Measurements from ENCODE around the gene SNRNP27.

The SNRNP27 gene

GRCh38 chr2:69943843-69944525 lies 50.2 kb downstream of the SNRNP27 start (continued):
- no peak for TF ChIP-seq CSRNP3 (CRISPR knock-in tag; IDR thresholded peaks at IDR 0.05)
- TF ChIP-seq ARNTL (CRISPR knock-in tag; IDR thresholded peaks at IDR 0.05; ENCODE audit: borderline replicate concordance, low read depth), result no peak
- TF ChIP-seq ZC3H10 (CRISPR knock-in tag; IDR thresholded peaks at IDR 0.05), result no peak
- no peak for TF ChIP-seq ZNF70 (CRISPR knock-in tag; IDR thresholded peaks at IDR 0.05)
- no peak for TF ChIP-seq PPARA (CRISPR knock-in tag; IDR thresholded peaks at IDR 0.05; ENCODE audit: borderline replicate concordance)
- no peak for TF ChIP-seq TCF4 (CRISPR knock-in tag; IDR thresholded peaks at IDR 0.05; ENCODE audit: borderline replicate concordance)
- no peak for TF ChIP-seq SNAI2 (CRISPR knock-in tag; IDR thresholded peaks at IDR 0.05)
- TF ChIP-seq TOX (CRISPR knock-in tag; IDR thresholded peaks at IDR 0.05; ENCODE audit: borderline replicate concordance), result no peak
- TF ChIP-seq TSHZ2 (CRISPR knock-in tag; IDR thresholded peaks at IDR 0.05), result no peak

GRCh38 chr2:69944756-69945155 lies 51.0 kb downstream of the SNRNP27 start:
- no peak for ATAC-seq
- no peak for TF ChIP-seq ZFP3 (CRISPR knock-in tag; IDR thresholded peaks at IDR 0.05)
- TF ChIP-seq ZFP30 (CRISPR knock-in tag; IDR thresholded peaks at IDR 0.05), result no peak
- no peak for TF ChIP-seq ZNF8 (CRISPR knock-in tag; IDR thresholded peaks at IDR 0.05)
- no peak for TF ChIP-seq GLIS3 (CRISPR knock-in tag; IDR thresholded peaks at IDR 0.05)
- TF ChIP-seq RARB (CRISPR knock-in tag; IDR thresholded peaks at IDR 0.05), result no peak
- no peak for TF ChIP-seq ISL1 (CRISPR knock-in tag; IDR thresholded peaks at IDR 0.05)
- TF ChIP-seq TCF4 (CRISPR knock-in tag; IDR thresholded peaks at IDR 0.05; ENCODE audit: borderline replicate concordance), result no peak
- no peak for TF ChIP-seq ZNF70 (CRISPR knock-in tag; IDR thresholded peaks at IDR 0.05)
- no peak for TF ChIP-seq TSHZ2 (CRISPR knock-in tag; IDR thresholded peaks at IDR 0.05)
- no peak for TF ChIP-seq ZNF565 (CRISPR knock-in tag; conservative IDR thresholded peaks at IDR 0.05; ENCODE audit: low read depth)
- TF ChIP-seq PPARA (CRISPR knock-in tag; IDR thresholded peaks at IDR 0.05; ENCODE audit: borderline replicate concordance), result no peak
- no peak for TF ChIP-seq ZC3H10 (CRISPR knock-in tag; IDR thresholded peaks at IDR 0.05)
- TF ChIP-seq TOX (CRISPR knock-in tag; IDR thresholded peaks at IDR 0.05; ENCODE audit: borderline replicate concordance), result no peak
- no peak for TF ChIP-seq CREB5 (CRISPR knock-in tag; IDR thresholded peaks at IDR 0.05; ENCODE audit: low read depth)
- TF ChIP-seq OSR1 (CRISPR knock-in tag; IDR thresholded peaks at IDR 0.05), result no peak
- TF ChIP-seq CSDC2 (CRISPR knock-in tag; IDR thresholded peaks at IDR 0.05), result no peak
- TF ChIP-seq SNAI2 (CRISPR knock-in tag; IDR thresholded peaks at IDR 0.05), result no peak
- TF ChIP-seq BACH2 (CRISPR knock-in tag; IDR thresholded peaks at IDR 0.05; ENCODE audit: borderline replicate concordance), result no peak

GRCh38 chr2:69945441-69945840 lies 51.7 kb downstream of the SNRNP27 start:
- no peak for ATAC-seq
- TF ChIP-seq ZNF70 (CRISPR knock-in tag; IDR thresholded peaks at IDR 0.05) (no peak), RARB (CRISPR knock-in tag; IDR thresholded peaks at IDR 0.05) (no peak), TOX (CRISPR knock-in tag; IDR thresholded peaks at IDR 0.05; ENCODE audit: borderline replicate concordance) (no peak), ZFP3 (CRISPR knock-in tag; IDR thresholded peaks at IDR 0.05) (no peak), TSHZ2 (CRISPR knock-in tag; IDR thresholded peaks at IDR 0.05) (no peak), PPARA (CRISPR knock-in tag; IDR thresholded peaks at IDR 0.05; ENCODE audit: borderline replicate concordance) (no peak), POU6F1 (CRISPR knock-in tag; IDR thresholded peaks at IDR 0.05; ENCODE audit: borderline replicate concordance, low read depth) (no peak), ISL1 (CRISPR knock-in tag; IDR thresholded peaks at IDR 0.05) (no peak), ARNTL (CRISPR knock-in tag; IDR thresholded peaks at IDR 0.05; ENCODE audit: borderline replicate concordance, low read depth) (no peak), TCF4 (CRISPR knock-in tag; IDR thresholded peaks at IDR 0.05; ENCODE audit: borderline replicate concordance) (no peak), GLIS3 (CRISPR knock-in tag; IDR thresholded peaks at IDR 0.05) (no peak)
